ENCODE results near the gene PHLDB2. TPM values are rescaled to one million over a fixed set of nuclear protein-coding genes. Genes with fewer than 3 reads are reported as not detected.

Gene PHLDB2
- total RNA-seq, 2 experiments from 2014 or later = 0.61 to 2.1 TPM

Other genes with a start within 250 kb of the PHLDB2 start
- 3.3 and 4.5 TPM in 2 replicates for gene PLCXD2, start 184.6 kb upstream of the PHLDB2 start, total RNA-seq (2014; rRNA removed; shearing (Covaris generic))
- gene PLCXD2, start 184.6 kb upstream of the PHLDB2 start, total RNA-seq (2022) = 3.8 and 4.3 TPM in 2 replicates
- 25.8 and 40.8 TPM in 2 replicates for gene ABHD10, start 119.8 kb downstream of the PHLDB2 start, total RNA-seq (2014; rRNA removed; shearing (Covaris generic))
- 45.1 and 46.5 TPM in 2 replicates for gene ABHD10, start 119.8 kb downstream of the PHLDB2 start, total RNA-seq (2022)
- gene TAGLN3, start 139.7 kb downstream of the PHLDB2 start, total RNA-seq (2014; rRNA removed; shearing (Covaris generic)) = not detected in 2 replicates
- not detected in 2 replicates for gene TAGLN3, start 139.7 kb downstream of the PHLDB2 start, total RNA-seq (2022)
- gene TMPRSS7, start 175.5 kb downstream of the PHLDB2 start, total RNA-seq (2014; rRNA removed; shearing (Covaris generic)) = not detected in 2 replicates
- gene TMPRSS7, start 175.5 kb downstream of the PHLDB2 start, total RNA-seq (2022) = not detected in 2 replicates
- 19.0 and 20.1 TPM in 2 replicates for gene C3orf52, start 227.1 kb downstream of the PHLDB2 start, total RNA-seq (2014; rRNA removed; shearing (Covaris generic))
- 11.2 and 17.9 TPM in 2 replicates for gene C3orf52, start 227.1 kb downstream of the PHLDB2 start, total RNA-seq (2022)

Measured in OCI-LY7 (cell line).